Endothelial cell of umbilical vein (primary cell): ENCODE data around the gene SPDYC. TPM values are rescaled to one million over a fixed set of nuclear protein-coding genes. Genes with fewer than 3 reads are reported as not detected.

Experiments used
- BruUV-seq: library from RNA; stranded (reverse); fragments of 400-500 nt; replicated peaks from 2 replicates; lab custom pipeline; 2021; lab: Mats Ljungman, UMichigan
- CTCF ChIA-PET: fragments of 300-600, 350-600 bp; sonication (Branson Sonifier 250); formaldehyde crosslinking; loops from one replicate; lab custom pipeline; 2021; ENCODE audit warnings: antibody characterized with exemption, inconsistent platforms; lab: Charles Lee
- POLR2A ChIA-PET: fragments of 300-600, 350-600 bp; sonication (Branson Sonifier 250); formaldehyde crosslinking; loops from one replicate; lab custom pipeline; 2021; ENCODE audit warnings: antibody characterized with exemption, inconsistent platforms; lab: Charles Lee
- DNase-seq: peaks from one replicate; pipeline ENCODE4 v3.0.0-alpha.2; 2011; ENCODE audit warnings: low read depth, low spot score
- FAIRE-seq: peaks from 2 replicates; lab custom pipeline; 2011; peaks lifted over from hg19 to GRCh38; lab: Jason Lieb, UNC
- H2AFZ ChIP-seq: 2 replicates; pipeline ENCODE4 v1.6.0; 2012; ENCODE audit warnings: low read depth, low read length, control low read depth, inconsistent platforms
- H3K27ac ChIP-seq: 2 replicates; pipeline ENCODE4 v1.5.1; 2011; ENCODE audit warnings: low read depth, mild to moderate bottlenecking, control low read depth, low read length, moderate library complexity; ENCODE audit not compliant: insufficient read depth
- H3K27me3 ChIP-seq, 2 experiments: 2 replicates each; pipeline versions ENCODE4 v1.6.0 to v1.6.1; 2011; ENCODE audit warnings: low read length in 2 of 2, mixed read lengths in 1 of 2; ENCODE audit not compliant: control insufficient read depth in 2 of 2, insufficient read depth in 2 of 2
- H3K36me3 ChIP-seq, 2 experiments: 2 replicates in 1 of 2; 3 replicates in 1 of 2; pipeline ENCODE4 v1.5.1; 2011; ENCODE audit warnings: low read length in 2 of 2, mild to moderate bottlenecking in 1 of 2, moderate library complexity in 1 of 2; ENCODE audit not compliant: control insufficient read depth in 2 of 2, insufficient read depth in 2 of 2; ENCODE audit errors: extremely low read depth in 1 of 2
- H3K4me1 ChIP-seq: 3 replicates; pipeline ENCODE4 v1.5.1; 2011; ENCODE audit warnings: mild to moderate bottlenecking, low read length; ENCODE audit not compliant: control insufficient read depth, insufficient read depth; ENCODE audit errors: extremely low read depth
- H3K4me2 ChIP-seq: 2 replicates; pipeline ENCODE4 v1.6.1; 2011; ENCODE audit warnings: low read length, control low read depth, mixed read lengths; ENCODE audit not compliant: insufficient read depth
- H3K4me3 ChIP-seq, 3 experiments: fragments of 200-600 bp in 1 of 3; sonication (generic), shearing (Covaris generic) in 1 of 3; replicated peaks in 1 of 3; 2 replicates each; pipeline ENCODE4 v1.5.1; 2011 to 2016; ENCODE audit warnings: control low read depth in 3 of 3, low read length in 3 of 3, mild to moderate bottlenecking in 2 of 3, inconsistent platforms in 1 of 3, low read depth in 1 of 3, moderate library complexity in 1 of 3; ENCODE audit not compliant: insufficient read depth in 1 of 3
- H3K79me2 ChIP-seq: 2 replicates; pipeline ENCODE4 v1.6.0; 2012; ENCODE audit warnings: low read length, inconsistent platforms; ENCODE audit not compliant: control insufficient read depth, insufficient read depth
- H3K9ac ChIP-seq: replicated peaks from 2 replicates; pipeline ENCODE3; 2011; ENCODE audit warnings: low read length, control low read depth; ENCODE audit not compliant: insufficient read depth; ENCODE audit errors: extremely low read depth
- H3K9me1 ChIP-seq: replicated peaks from 3 replicates; pipeline ENCODE4 v1.6.0; 2011; ENCODE audit warnings: mild to moderate bottlenecking, low read length; ENCODE audit not compliant: control insufficient read depth, insufficient read depth; ENCODE audit errors: extremely low read depth
- H3K9me3 ChIP-seq: replicated peaks from 2 replicates; pipeline ENCODE4 v1.5.1; 2012; ENCODE audit warnings: low read length, inconsistent platforms; ENCODE audit not compliant: control insufficient read depth, insufficient read depth
- H4K20me1 ChIP-seq: replicated peaks from 2 replicates; pipeline ENCODE3; 2011; ENCODE audit warnings: mild to moderate bottlenecking, low read length; ENCODE audit not compliant: control insufficient read depth, insufficient read depth; ENCODE audit errors: extremely low read depth
- CTCF ChIP-seq, 2 donors: IDR thresholded peaks; 1 replicate in 1 of 2; 2 replicates in 1 of 2; pipeline ENCODE4 v1.5.1; 2011; ENCODE audit warnings: low read length in 2 of 2, mild to moderate bottlenecking in 2 of 2, moderate library complexity in 2 of 2, control low read depth in 1 of 2, inconsistent platforms in 1 of 2, low read depth in 1 of 2; ENCODE audit not compliant: insufficient read depth in 1 of 2; ENCODE audit errors: extremely low read depth in 1 of 2
- FOS ChIP-seq: IDR thresholded peaks from 2 replicates; pipeline ENCODE4 v1.6.1; 2011; ENCODE audit warnings: mild to moderate bottlenecking, low read length, moderate library complexity, borderline replicate concordance; ENCODE audit not compliant: insufficient read depth
- JUN ChIP-seq: IDR thresholded peaks from 2 replicates; pipeline ENCODE4 v1.6.1; 2011; ENCODE audit warnings: borderline replicate concordance, low read depth; ENCODE audit not compliant: insufficient read length, insufficient read depth
- MAX ChIP-seq: IDR thresholded peaks from 2 replicates; pipeline ENCODE4 v1.6.1; 2011; ENCODE audit not compliant: insufficient read depth, insufficient read length
- MYC ChIP-seq: IDR thresholded peaks from one replicate; pipeline ENCODE4 v1.6.1; 2011; ENCODE audit warnings: mild to moderate bottlenecking, low read depth, low read length
- POLR2AphosphoS5 ChIP-seq: IDR thresholded peaks from 2 replicates; pipeline ENCODE4 v1.6.1; 2012; ENCODE audit warnings: low read depth, mild to moderate bottlenecking, control low read depth, low read length, moderate library complexity; ENCODE audit not compliant: insufficient read depth
- dilution Hi-C: fragments of 300-500 bp; cut with MboI; formaldehyde crosslinking; loops from one replicate; pipeline ENCODE4 v1.15.0; 2019; ENCODE audit warnings: low sequenced_read_pairs; ENCODE audit not compliant: extremely low pct_ligation_motif_present
- intact Hi-C: fragments of 100-400 bp; cut with micrococcal nuclease; formaldehyde crosslinking; loops from one replicate; pipeline ENCODE4 v1.10.0; 2022
- polyA plus RNA-seq, 4 experiments: library from polyadenylated mRNA; depleted of rRNA in 3 of 4; stranded (reverse) in 3 of 4; unstranded in 1 of 4; fragments of >200 nt; gene quantifications; 2 replicates each; pipeline versions ENCODE4 v1.2.1 to v1.2.3, GENCODE V29; 2011 to 2012; ENCODE audit warnings: missing spikeins in 1 of 4
- total RNA-seq: library from RNA; stranded (reverse); gene quantifications from 2 replicates; pipeline ENCODE4 v1.2.3, GENCODE V29; 2021

The SPDYC gene
- total and polyA plus RNA-seq, 2 donors (not counting 3 experiments of a cell fraction or from before 2014, with no cell fraction given), result not detected

DNA sequence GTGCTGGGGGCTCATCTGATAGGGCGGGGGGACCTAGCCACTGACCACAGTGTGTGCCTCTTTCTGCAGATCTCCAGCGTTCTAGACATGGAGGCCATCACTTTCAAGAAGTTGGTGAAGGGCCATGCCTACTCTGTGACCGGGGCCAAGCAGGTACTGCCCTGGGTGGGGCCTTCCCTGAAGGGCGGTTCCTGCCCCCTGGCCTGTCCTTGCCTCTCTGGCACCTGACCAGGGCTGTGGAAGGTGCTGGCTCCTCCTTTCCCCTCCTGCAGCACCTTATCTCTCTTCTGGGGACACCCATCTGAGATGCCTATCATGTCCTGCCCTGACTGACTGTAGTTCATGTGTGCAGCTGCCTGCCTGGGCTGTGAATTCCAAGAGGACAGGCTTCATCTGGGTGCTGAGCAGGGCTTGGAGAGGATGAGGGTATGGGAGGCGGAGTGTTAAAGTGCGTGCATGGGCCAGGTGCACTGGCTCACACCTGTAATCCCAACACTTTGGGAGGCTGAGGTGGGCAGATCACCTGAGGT is 17.2 kb downstream of the SPDYC start:
- Histone ChIP-seq H4K20me1 (no peaks in the 10 kb centered on the region), H3K9ac (no peak overlapping the region), H3K4me3 (no peak overlapping the region), H2AFZ (no peak overlapping the region), H3K4me1 (peaks cover 6% of the 10 kb centered on the region), H3K27ac (no peak overlapping the region), H3K27me3 (no peaks in the 10 kb centered on the region), H3K9me1 (no peaks in the 10 kb centered on the region), H3K79me2 (peaks cover 15% of the 10 kb centered on the region), H3K4me2 (no peak overlapping the region), H3K9me3 (no peaks in the 10 kb centered on the region), H3K36me3 (peaks cover 8 to 36% of the 10 kb centered on the region in 2 experiments)
- TF ChIP-seq JUN, result no peak
- TF ChIP-seq MAX, result no peak
- TF ChIP-seq POLR2AphosphoS5, result no peak
- TF ChIP-seq MYC, result no peak
- no peak for TF ChIP-seq CTCF (IDR thresholded peaks at IDR 0.05; ENCODE audit: extremely low read depth in 1 of 2, insufficient read depth in 1 of 2, low read depth in 1 of 2, low read length in 2 of 2)
- no peak for TF ChIP-seq FOS
- ChIA-PET POLR2A (interaction anchor here (0.7 kb wide), 1 partner anchor 161 kb away, joined by 5 read pairs; no protein-coding TSS in a partner anchor), CTCF (no interaction called here)
- BruUV-seq, result no TSS peak
- dilution Hi-C loops (no loop called here), intact Hi-C loops (no loop called here)
- no peak for DNase-seq
- no peak for FAIRE-seq
